Small intestine (tissue), 7 donors: Measurements from ENCODE around the gene ATAD3A. TPM values are rescaled to one million over a fixed set of nuclear protein-coding genes. Genes with fewer than 3 reads are reported as not detected.
"Not testable (repeated sequence)": the region's sequence is repeated elsewhere in the genome, so short reads cannot be mapped to it uniquely, and the experiment has no call there.

ENCODE experiments used
- DNase-seq, 2 donors: peaks; one replicate each; pipeline versions ENCODE4 v3.0.0 to v3.0.0-alpha.2; 2013
- FAIRE-seq: peaks from 2 replicates; lab custom pipeline; 2012; peaks lifted over from hg19 to GRCh38; lab: Jason Lieb, UNC
- H3K27ac ChIP-seq, 3 donors: one replicate each; pipeline ENCODE4 v1.5.1; 2013; ENCODE audit warnings: low read length in 2 of 3, mild to moderate bottlenecking in 2 of 3, control low read depth in 1 of 3, inconsistent platforms in 1 of 3, low read depth in 1 of 3, moderate library complexity in 1 of 3
- H3K27me3 ChIP-seq, 3 donors: one replicate each; pipeline ENCODE4 v1.6.1; 2013; ENCODE audit warnings: low read length in 3 of 3, inconsistent platforms in 1 of 3; ENCODE audit not compliant: control insufficient read depth in 3 of 3, insufficient read depth in 3 of 3
- H3K36me3 ChIP-seq, 3 donors: one replicate each; pipeline ENCODE4 v1.6.1; 2013; ENCODE audit warnings: low read length in 3 of 3, inconsistent platforms in 1 of 3, low read depth in 1 of 3, mild to moderate bottlenecking in 1 of 3, moderate library complexity in 1 of 3; ENCODE audit not compliant: control insufficient read depth in 3 of 3, insufficient read depth in 2 of 3
- H3K4me1 ChIP-seq, 3 donors: one replicate each; pipeline ENCODE4 v1.6.1; 2013; ENCODE audit warnings: low read length in 2 of 3, inconsistent platforms in 1 of 3, low read depth in 1 of 3, mild to moderate bottlenecking in 1 of 3, moderate library complexity in 1 of 3; ENCODE audit not compliant: control insufficient read depth in 3 of 3, insufficient read depth in 2 of 3
- H3K4me3 ChIP-seq, 3 donors: one replicate each; pipeline ENCODE4 v1.5.1; 2013; ENCODE audit warnings: low read length in 3 of 3, control low read depth in 1 of 3, inconsistent platforms in 1 of 3, low read depth in 1 of 3, mild to moderate bottlenecking in 1 of 3, moderate library complexity in 1 of 3
- H3K9me3 ChIP-seq, 2 donors: one replicate each; pipeline ENCODE4 v1.6.1; 2013; ENCODE audit warnings: low read depth in 1 of 2, low read length in 1 of 2; ENCODE audit not compliant: control insufficient read depth in 2 of 2, insufficient read depth in 1 of 2
- WGBS, 3 donors: extraction: QIAGEN DNeasy Blood & Tissue Kit; methylation state at CpG; one replicate each; pipeline ENCODE4 v1.1.7; 2013; 5-methylcytosine and 5-hydroxymethylcytosine counted together
- polyA plus RNA-seq, 4 donors: library from polyadenylated mRNA; stranded (reverse) in 3 of 4; unstranded in 1 of 4; fragments of 200-250 nt in 3 of 4; fragments of 120-200 nt in 1 of 4; gene quantifications; one replicate each; pipeline versions ENCODE4 v1.2.1 to v1.2.3, GENCODE V29; 2013
- donor health status: healthy with polysubstance abuse.
- donor health status: control.
- donor health status: control.
- donor health status: Bipolar disorder and iron deficiency.
- donor health status: healthy.

The ATAD3A gene
- polyA plus RNA-seq, 4 donors, result 16.8 to 42.1 (median 25.0) TPM

- Histone ChIP-seq H3K4me3 (peak overlapping the region; percentile 44 to 86 (median 86)), H3K36me3 (peaks cover 0 to 23% (median 2%) of the 10 kb centered on the region in 3 donors)
- not testable (repeated sequence) for H3K27me3 ChIP-seq, H3K9me3 ChIP-seq, H3K27ac ChIP-seq, H3K4me1 ChIP-seq, FAIRE-seq
- DNase-seq, result peak; percentile 1 to 15
- 0% methylated on average over 1 to 49 of the region's 52 CpGs for WGBS, 3 donors
Measured at GRCh38 chr1:1512425-1512824, 463 bp downstream of the ATAD3A start.

- 79 to 85% (median 80%) methylated on average over 4 to 17 of the region's 18 CpGs for WGBS, 3 donors
- DNase-seq, H3K4me1 ChIP-seq, H3K27ac ChIP-seq, H3K9me3 ChIP-seq, FAIRE-seq, H3K4me3 ChIP-seq, H3K27me3 ChIP-seq: not testable (repeated sequence)
- peaks cover 6 to 33% (median 9%) of the 10 kb centered on the region in 3 donors for H3K36me3 ChIP-seq
Measured at GRCh38 chr1:1513675-1514074, 1.7 kb downstream of the ATAD3A start.

DNA sequence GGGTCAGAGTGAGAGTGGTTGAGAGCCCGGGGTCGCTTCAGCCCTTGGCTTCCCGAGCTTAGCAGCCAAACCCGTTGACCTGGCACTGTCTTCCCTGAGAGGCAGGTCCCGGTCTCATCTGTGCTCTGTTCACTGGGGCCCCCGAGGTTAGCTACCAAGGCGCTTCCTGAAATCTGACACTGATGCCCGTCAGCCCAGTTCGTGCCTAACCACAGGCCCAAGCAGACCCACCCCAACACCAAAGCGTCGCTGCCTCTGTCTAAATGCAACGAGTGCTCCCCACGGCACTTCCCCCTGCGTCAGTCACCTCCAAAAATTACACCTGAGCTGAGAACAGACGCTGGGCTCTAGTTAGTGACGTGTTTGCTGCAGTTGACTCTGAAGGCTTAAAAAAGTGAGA lies 2.4 kb downstream of the ATAD3A start:
- not testable (repeated sequence) for FAIRE-seq, DNase-seq

GRCh38 chr1:1516923-1517322 lies 5.0 kb downstream of the ATAD3A start:
- peaks cover 6 to 54% (median 9%) of the 10 kb centered on the region in 3 donors for H3K36me3 ChIP-seq
- not testable (repeated sequence) for FAIRE-seq, H3K27ac ChIP-seq, H3K4me1 ChIP-seq, H3K27me3 ChIP-seq, H3K4me3 ChIP-seq, H3K9me3 ChIP-seq, DNase-seq
- WGBS, 3 donors, result 94 to 96% (median 96%) methylated on average over 13 to 14 of the region's 14 CpGs

More for the DNA sequence above, 2.4 kb downstream of the ATAD3A start:
- not testable (repeated sequence) for H3K27ac ChIP-seq, H3K4me1 ChIP-seq, H3K9me3 ChIP-seq, H3K27me3 ChIP-seq, H3K4me3 ChIP-seq
- H3K36me3 ChIP-seq, result peaks cover 6 to 36% (median 9%) of the 10 kb centered on the region in 3 donors
- 75 to 84% (median 80%) methylated on average over 11 to 14 of the region's 16 CpGs for WGBS, 3 donors

DNA sequence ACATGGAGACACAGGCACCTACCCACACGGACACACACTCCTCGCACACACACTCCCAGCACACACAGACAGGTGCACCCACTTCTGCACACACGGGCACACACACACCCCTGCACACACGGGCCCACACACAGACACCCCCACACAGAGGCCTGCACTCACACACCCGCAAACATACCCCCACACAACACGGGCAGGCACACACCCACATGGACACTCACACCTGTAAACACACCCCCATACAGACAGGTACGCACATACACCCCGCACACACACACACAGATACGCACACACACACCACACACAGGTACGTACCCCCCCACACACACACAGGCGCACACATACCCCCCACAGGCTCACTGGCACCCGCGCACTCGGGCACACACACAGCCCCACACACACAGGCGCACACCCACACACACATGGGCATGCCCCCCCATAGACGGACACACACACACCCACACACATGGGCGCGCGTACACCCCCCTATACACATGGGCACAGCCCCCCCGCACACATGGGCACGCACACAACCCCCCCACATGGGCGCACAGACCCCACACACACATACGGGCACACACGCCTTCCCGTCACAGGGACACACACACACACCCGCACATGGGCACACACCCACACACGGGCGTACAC lies 6.1 kb downstream of the ATAD3A start:
- FAIRE-seq, result no peak
- Histone ChIP-seq H3K4me1 (no peaks in the 10 kb centered on the region), H3K36me3 (peaks cover 6 to 61% (median 9%) of the 10 kb centered on the region in 3 donors), H3K27me3 (no peaks in the 10 kb centered on the region), H3K4me3 (no peak overlapping the region), H3K27ac (no peak overlapping the region), H3K9me3 (no peaks in the 10 kb centered on the region)
- DNase-seq, result no peak
- 95 to 96% (median 96%) methylated on average over 20 to 28 of the region's 28 CpGs for WGBS, 3 donors

GRCh38 chr1:1518621-1519007 lies 6.7 kb downstream of the ATAD3A start:
- peaks cover 6 to 64% (median 9%) of the 10 kb centered on the region in 3 donors for H3K36me3 ChIP-seq
- 91 to 96% (median 96%) methylated on average over 11 to 19 of the region's 19 CpGs for WGBS, 3 donors
- not testable (repeated sequence) for H3K4me1 ChIP-seq, FAIRE-seq, DNase-seq, H3K27me3 ChIP-seq, H3K27ac ChIP-seq, H3K9me3 ChIP-seq, H3K4me3 ChIP-seq

- not testable (repeated sequence) for H3K4me1 ChIP-seq, H3K4me3 ChIP-seq, H3K27me3 ChIP-seq, DNase-seq, H3K9me3 ChIP-seq, H3K27ac ChIP-seq, FAIRE-seq
- WGBS, 3 donors, result 97 to 98% (median 97%) methylated on average over 36 to 51 of the region's 51 CpGs
- peaks cover 6 to 65% (median 9%) of the 10 kb centered on the region in 3 donors for H3K36me3 ChIP-seq
Measured at GRCh38 chr1:1519805-1520505, 8.0 kb downstream of the ATAD3A start.

- no peak overlapping the region for H3K27ac ChIP-seq
- no peaks in the 10 kb centered on the region for H3K9me3 ChIP-seq
- peaks cover 6 to 67% (median 9%) of the 10 kb centered on the region in 3 donors for H3K36me3 ChIP-seq
- WGBS, 3 donors, result 93 to 97% (median 96%) methylated on average over 19 of the region's 19 CpGs
- no peaks in the 10 kb centered on the region for H3K27me3 ChIP-seq
- FAIRE-seq (no peak), DNase-seq (no peak)
- H3K4me1 ChIP-seq, result no peaks in the 10 kb centered on the region
- H3K4me3 ChIP-seq, result no peak overlapping the region
Measured at GRCh38 chr1:1521331-1521730, 9.4 kb downstream of the ATAD3A start.
